ENCODE results near the gene ZCCHC7. TPM values are rescaled to one million over a fixed set of nuclear protein-coding genes. Genes with fewer than 3 reads are reported as not detected.

ZCCHC7 gene
- total RNA-seq, 1 donor from 2014 or later, result 20.4 TPM

GRCh38 chr9:37295178-37295577 lies 174.8 kb downstream of the ZCCHC7 start:
- no peak for TF ChIP-seq CTCF (IDR thresholded peaks at IDR 0.05)
- no peak for ATAC-seq

GRCh38 chr9:37295796-37296195 lies 175.4 kb downstream of the ZCCHC7 start:
- no peak overlapping the region for H3K27ac ChIP-seq
- no peaks in the 10 kb centered on the region for H3K36me3 ChIP-seq
- no peaks in the 10 kb centered on the region for H3K9me3 ChIP-seq
- H3K27me3 ChIP-seq (ENCODE audit: low read depth), result no peaks in the 10 kb centered on the region
- intact Hi-C loops (cut with DNase I), result no loop called here
- no peak for TF ChIP-seq CTCF (IDR thresholded peaks at IDR 0.05)
- DNase-seq (no peak), ATAC-seq (no peak)
- no peak overlapping the region for H3K4me3 ChIP-seq
- peaks cover 9% of the 10 kb centered on the region for H3K4me1 ChIP-seq

More at GRCh38 chr9:37295178-37295577, 174.8 kb downstream of the ZCCHC7 start:
- no peak for DNase-seq
- no peak overlapping the region for H3K27ac ChIP-seq
- peaks cover 9% of the 10 kb centered on the region for H3K4me1 ChIP-seq
- H3K4me3 ChIP-seq, result no peak overlapping the region
- intact Hi-C loops (cut with DNase I), result no loop called here
- H3K9me3 ChIP-seq, result no peaks in the 10 kb centered on the region
- H3K36me3 ChIP-seq, result no peaks in the 10 kb centered on the region
- no peaks in the 10 kb centered on the region for H3K27me3 ChIP-seq (ENCODE audit: low read depth)

GRCh38 chr9:37297592-37297991 lies 177.2 kb downstream of the ZCCHC7 start:
- intact Hi-C loops (cut with DNase I), result no loop called here
- H3K9me3 ChIP-seq, result no peaks in the 10 kb centered on the region
- no peak for TF ChIP-seq CTCF (IDR thresholded peaks at IDR 0.05)
- H3K27ac ChIP-seq, result no peak overlapping the region
- H3K36me3 ChIP-seq, result no peaks in the 10 kb centered on the region
- peaks cover 9% of the 10 kb centered on the region for H3K4me1 ChIP-seq
- DNase-seq (no peak), ATAC-seq (no peak)
- no peaks in the 10 kb centered on the region for H3K27me3 ChIP-seq (ENCODE audit: low read depth)
- H3K4me3 ChIP-seq, result no peak overlapping the region

- ATAC-seq (no peak), DNase-seq (no peak)
- Histone ChIP-seq H3K4me3 (no peak overlapping the region), H3K9me3 (no peaks in the 10 kb centered on the region), H3K27ac (no peak overlapping the region), H3K36me3 (peaks cover 19% of the 10 kb centered on the region), H3K27me3 (ENCODE audit: low read depth) (no peaks in the 10 kb centered on the region), H3K4me1 (no peaks in the 10 kb centered on the region)
- no peak for TF ChIP-seq CTCF (IDR thresholded peaks at IDR 0.05)
- intact Hi-C loops (cut with DNase I), result no loop called here
These were observed 180.2 kb downstream of the ZCCHC7 start for GRCh38 chr9:37300620-37301019.

- intact Hi-C loops (cut with DNase I), result no loop called here
- Histone ChIP-seq H3K27me3 (ENCODE audit: low read depth) (no peaks in the 10 kb centered on the region), H3K4me1 (no peaks in the 10 kb centered on the region), H3K4me3 (no peak overlapping the region), H3K27ac (no peak overlapping the region), H3K9me3 (no peaks in the 10 kb centered on the region), H3K36me3 (peaks cover 25% of the 10 kb centered on the region)
- DNase-seq (no peak), ATAC-seq (no peak)
- no peak for TF ChIP-seq CTCF (IDR thresholded peaks at IDR 0.05)
These were observed 180.9 kb downstream of the ZCCHC7 start for GRCh38 chr9:37301042-37301853.

Measured in lower lobe of right lung (tissue), 2 donors.